ENCODE measurements around the gene VIPAS39.

GRCh38 chr14:77478029-77478428 lies 20.6 kb upstream of the VIPAS39 start:
- TF ChIP-seq, protein P1, sequence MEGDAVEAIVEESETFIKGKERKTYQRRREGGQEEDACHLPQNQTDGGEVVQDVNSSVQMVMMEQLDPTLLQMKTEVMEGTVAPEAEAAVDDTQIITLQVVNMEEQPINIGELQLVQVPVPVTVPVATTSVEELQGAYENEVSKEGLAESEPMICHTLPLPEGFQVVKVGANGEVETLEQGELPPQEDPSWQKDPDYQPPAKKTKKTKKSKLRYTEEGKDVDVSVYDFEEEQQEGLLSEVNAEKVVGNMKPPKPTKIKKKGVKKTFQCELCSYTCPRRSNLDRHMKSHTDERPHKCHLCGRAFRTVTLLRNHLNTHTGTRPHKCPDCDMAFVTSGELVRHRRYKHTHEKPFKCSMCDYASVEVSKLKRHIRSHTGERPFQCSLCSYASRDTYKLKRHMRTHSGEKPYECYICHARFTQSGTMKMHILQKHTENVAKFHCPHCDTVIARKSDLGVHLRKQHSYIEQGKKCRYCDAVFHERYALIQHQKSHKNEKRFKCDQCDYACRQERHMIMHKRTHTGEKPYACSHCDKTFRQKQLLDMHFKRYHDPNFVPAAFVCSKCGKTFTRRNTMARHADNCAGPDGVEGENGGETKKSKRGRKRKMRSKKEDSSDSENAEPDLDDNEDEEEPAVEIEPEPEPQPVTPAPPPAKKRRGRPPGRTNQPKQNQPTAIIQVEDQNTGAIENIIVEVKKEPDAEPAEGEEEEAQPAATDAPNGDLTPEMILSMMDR (IDR thresholded peaks at IDR 0.05), result no peak
- TF ChIP-seq EZH2phosphoT487 (IDR thresholded peaks at IDR 0.05), result no peak

Data from neural progenitor cell (in vitro differentiated cells).